H9 (cell line): ENCODE measurements around the gene RDH5. TPM values are rescaled to one million over a fixed set of nuclear protein-coding genes. Genes with fewer than 3 reads are reported as not detected.
A peak's percentile ranks its signal among the peaks of the same experiment; 100 is the strongest.

Experiments
- DNase-seq: peaks from one replicate; pipeline ENCODE4 v3.0.0-alpha.2; 2017
- H2AFZ ChIP-seq: one replicate; pipeline ENCODE4 v1.6.1; 2013; ENCODE audit warnings: mild to moderate bottlenecking, low read length, control low read depth, moderate library complexity
- H2AK5ac ChIP-seq: 2 replicates; pipeline ENCODE4 v1.6.1; 2013; ENCODE audit warnings: low read length, control low read depth, mixed read lengths; ENCODE audit not compliant: insufficient read length
- H2BK120ac ChIP-seq: one replicate; pipeline ENCODE4 v1.6.1; 2013; ENCODE audit warnings: low read depth, mild to moderate bottlenecking, low read length, control low read depth, inconsistent platforms; ENCODE audit not compliant: poor library complexity, severe bottlenecking
- H2BK12ac ChIP-seq: 2 replicates; pipeline ENCODE4 v1.6.1; 2013; ENCODE audit warnings: low read length, control low read depth, mixed read lengths, low read depth; ENCODE audit not compliant: insufficient read length
- H2BK15ac ChIP-seq: 2 replicates; pipeline ENCODE4 v1.6.1; 2013; ENCODE audit warnings: low read depth, low read length, control low read depth
- H2BK20ac ChIP-seq: one replicate; pipeline ENCODE4 v1.6.1; 2013; ENCODE audit warnings: low read depth, mild to moderate bottlenecking, low read length, control low read depth, inconsistent platforms; ENCODE audit not compliant: poor library complexity, severe bottlenecking
- H2BK5ac ChIP-seq: 2 replicates; pipeline ENCODE4 v1.6.1; 2013; ENCODE audit warnings: low read length, control low read depth, mixed read lengths; ENCODE audit not compliant: insufficient read length
- H3K14ac ChIP-seq: 2 replicates; pipeline ENCODE4 v1.6.1; 2013; ENCODE audit warnings: low read length, control low read depth; ENCODE audit not compliant: insufficient read depth
- H3K18ac ChIP-seq: 2 replicates; pipeline ENCODE4 v1.6.1; 2013; ENCODE audit warnings: low read depth, mild to moderate bottlenecking, mixed read lengths, low read length, control low read depth; ENCODE audit not compliant: insufficient read length
- H3K23ac ChIP-seq: 2 replicates; pipeline ENCODE4 v1.6.1; 2013; ENCODE audit warnings: low read length, control low read depth, mixed read lengths, low read depth; ENCODE audit not compliant: insufficient read length
- H3K23me2 ChIP-seq: 2 replicates; pipeline ENCODE4 v1.6.1; 2013; ENCODE audit warnings: low read depth, mild to moderate bottlenecking, mixed read lengths, low read length, control low read depth; ENCODE audit not compliant: insufficient read length, poor library complexity, severe bottlenecking
- H3K27ac ChIP-seq: 2 replicates; pipeline ENCODE4 v1.5.1; 2013; ENCODE audit warnings: low read length, control low read depth, mixed read lengths, low read depth; ENCODE audit not compliant: insufficient read length
- H3K27me3 ChIP-seq: 2 replicates; pipeline ENCODE4 v1.6.1; 2013; ENCODE audit warnings: low read length, control low read depth, inconsistent platforms; ENCODE audit not compliant: insufficient read depth
- H3K4ac ChIP-seq: 2 replicates; pipeline ENCODE4 v1.6.1; 2013; ENCODE audit warnings: low read depth, mild to moderate bottlenecking, control low read depth, inconsistent platforms, low read length, moderate library complexity
- H3K4me1 ChIP-seq: 2 replicates; pipeline ENCODE4 v1.6.1; 2013; ENCODE audit warnings: low read length, control low read depth, inconsistent platforms; ENCODE audit not compliant: insufficient read depth
- H3K4me2 ChIP-seq: 2 replicates; pipeline ENCODE4 v1.6.1; 2013; ENCODE audit warnings: low read length, control low read depth, mixed read lengths; ENCODE audit not compliant: insufficient read length, insufficient read depth
- H3K56ac ChIP-seq: 2 replicates; pipeline ENCODE4 v1.6.1; 2013; ENCODE audit warnings: low read depth, mild to moderate bottlenecking, mixed read lengths, low read length, control low read depth; ENCODE audit not compliant: insufficient read length
- H3K79me1 ChIP-seq: 2 replicates; pipeline ENCODE4 v1.6.1; 2013; ENCODE audit warnings: low read depth, mild to moderate bottlenecking, moderate library complexity, low read length, control low read depth, inconsistent platforms; ENCODE audit not compliant: insufficient read depth, poor library complexity, severe bottlenecking
- H3K79me2 ChIP-seq: 2 replicates; pipeline ENCODE4 v1.6.1; 2013; ENCODE audit warnings: low read length, control low read depth, inconsistent platforms; ENCODE audit not compliant: insufficient read depth
- H3K9ac ChIP-seq: 2 replicates; pipeline ENCODE4 v1.6.1; 2013; ENCODE audit warnings: low read length, control low read depth, mixed read lengths; ENCODE audit not compliant: insufficient read length; ENCODE audit errors: extremely low read depth
- H3K9me3 ChIP-seq: one replicate; pipeline ENCODE4 v1.6.1; 2013; ENCODE audit warnings: low read depth, low read length, inconsistent platforms; ENCODE audit not compliant: control insufficient read depth
- H3T11ph ChIP-seq: one replicate; pipeline ENCODE4 v1.6.1; 2013; ENCODE audit warnings: mild to moderate bottlenecking, low read length, control low read depth, inconsistent platforms
- H4K20me1 ChIP-seq: one replicate; pipeline ENCODE4 v1.6.1; 2013; ENCODE audit not compliant: control insufficient read depth, insufficient read length, insufficient read depth
- H4K5ac ChIP-seq: 2 replicates; pipeline ENCODE4 v1.6.1; 2013; ENCODE audit warnings: low read depth, mild to moderate bottlenecking, mixed read lengths, low read length, control low read depth; ENCODE audit not compliant: insufficient read length
- H4K8ac ChIP-seq: replicated peaks from 2 replicates; pipeline ENCODE4 v1.6.1; 2013; ENCODE audit warnings: low read length, control low read depth, mixed read lengths, low read depth; ENCODE audit not compliant: insufficient read length
- H4K91ac ChIP-seq: 2 replicates; pipeline ENCODE4 v1.6.1; 2013; ENCODE audit warnings: low read depth, mild to moderate bottlenecking, moderate library complexity, mixed read lengths, low read length, control low read depth; ENCODE audit not compliant: insufficient read length
- H3K27ac Mint-ChIP-seq, 3 experiments: 2 replicates in 2 of 3; 3 replicates in 1 of 3; pipeline ENCODE4 v1.8.0; 2020 to 2021; ENCODE audit warnings: mixed read lengths in 3 of 3, mild to moderate bottlenecking in 1 of 3, moderate library complexity in 1 of 3
- H3K27me3 Mint-ChIP-seq: 2 replicates; pipeline ENCODE4 v1.8.0; 2021; ENCODE audit warnings: low read depth, mild to moderate bottlenecking, moderate library complexity, mixed read lengths
- H3K36me3 Mint-ChIP-seq, 3 experiments: 2 replicates in 2 of 3; 3 replicates in 1 of 3; pipeline ENCODE4 v1.8.0; 2020 to 2021; ENCODE audit warnings: low read depth in 3 of 3, mixed read lengths in 3 of 3; ENCODE audit not compliant: insufficient read depth in 1 of 3
- H3K4me1 Mint-ChIP-seq, 2 experiments: 2 replicates each; pipeline ENCODE4 v1.8.0; 2020; ENCODE audit warnings: mixed read lengths in 2 of 2
- H3K4me3 Mint-ChIP-seq, 2 experiments: 2 replicates in 1 of 2; 3 replicates in 1 of 2; pipeline ENCODE4 v1.8.0; 2020 to 2021; ENCODE audit warnings: mild to moderate bottlenecking in 2 of 2, mixed read lengths in 2 of 2, moderate library complexity in 1 of 2
- H3K9me3 Mint-ChIP-seq, 2 experiments: 2 replicates in 1 of 2; 3 replicates in 1 of 2; pipeline ENCODE4 v1.8.0; 2020; ENCODE audit warnings: mild to moderate bottlenecking in 2 of 2, mixed read lengths in 2 of 2, moderate library complexity in 1 of 2
- CTCF ChIP-seq: fragments of 200-600 bp; sonication (generic); conservative IDR thresholded peaks from 3 replicates; pipeline ENCODE4 v1.8.0; 2021; ENCODE audit warnings: antibody characterized with exemption, mild to moderate bottlenecking
- WGBS: extraction: QIAGEN DNeasy Blood & Tissue Kit; methylation state at CpG from one replicate; pipeline ENCODE4 v1.1.7; 2013; ENCODE audit warnings: missing lambda C conversion rate, low lambda C conversion rate, mixed read lengths; ENCODE audit not compliant: insufficient read length; ENCODE audit errors: extremely low coverage; 5-methylcytosine and 5-hydroxymethylcytosine counted together
- total RNA-seq: library from RNA; stranded (reverse); gene quantifications from 2 replicates; pipeline ENCODE4 v1.2.1, GENCODE V29; 2021

RDH5 gene
- total RNA-seq, 1 experiment from 2014 or later: 6.6 TPM

- H3K4ac ChIP-seq: no peak overlapping the region
- H3K9me3 ChIP-seq: no peaks in the 10 kb centered on the region
- no peak overlapping the region for H2BK20ac ChIP-seq
- no peak overlapping the region for H4K5ac ChIP-seq
- H2BK12ac ChIP-seq: no peak overlapping the region
- H2BK120ac ChIP-seq: no peak overlapping the region
- H2AK5ac ChIP-seq: no peak overlapping the region
- H3K4me1 ChIP-seq: 0 out of 2 replicates have a peak, but pooled peaks cover 2% of the 10 kb centered on the region
- Mint-ChIP-seq H3K4me3 (peak overlapping the region; percentile 31 to 92; a peak in 2 of 5 replicates), H3K27me3 (peaks cover 11% of the 10 kb centered on the region), H3K9me3 (no peaks in the 10 kb centered on the region), H3K27ac (no peak overlapping the region), H3K36me3 (peaks cover 3 to 20% (median 12%) of the 10 kb centered on the region in 3 experiments; a peak in 5 of 7 replicates), H3K4me1 (peaks cover 42 to 45% of the 10 kb centered on the region in 2 experiments)
- WGBS: no CpG with 5 or more reads among the region's 9 CpGs
- TF ChIP-seq CTCF: no peak
- H3K9ac ChIP-seq: no peak overlapping the region
- no peak for DNase-seq
- no peak overlapping the region for H4K8ac ChIP-seq
- no peaks in the 10 kb centered on the region; the same call in 1 of the 2 replicates for H3K79me2 ChIP-seq
- H3K4me2 ChIP-seq: no peak overlapping the region
- no peak overlapping the region for H3K56ac ChIP-seq
- H3T11ph ChIP-seq: no peak overlapping the region
- H2BK5ac ChIP-seq: no peak overlapping the region
- no peak overlapping the region for H3K23ac ChIP-seq
- peaks cover 5% of the 10 kb centered on the region for H3K79me1 ChIP-seq
- no peak overlapping the region for H4K91ac ChIP-seq
- no peaks in the 10 kb centered on the region for H3K27me3 ChIP-seq
- peaks cover 7% of the 10 kb centered on the region for H4K20me1 ChIP-seq
- peaks cover 16% of the 10 kb centered on the region for H3K23me2 ChIP-seq
- no peak overlapping the region for H3K18ac ChIP-seq
- no peak overlapping the region for H2BK15ac ChIP-seq
- no peak overlapping the region for H3K14ac ChIP-seq
- H3K27ac ChIP-seq: no peak overlapping the region
- H2AFZ ChIP-seq: no peak overlapping the region
Observed at GRCh38 chr12:55704824-55705718, 15.1 kb upstream of the RDH5 start.
